ENCODE results near the gene STX4. TPM values are rescaled to one million over a fixed set of nuclear protein-coding genes. Genes with fewer than 3 reads are reported as not detected.
"Not testable (repeated sequence)": the region's sequence is repeated elsewhere in the genome, so short reads cannot be mapped to it uniquely, and the experiment has no call there.

STX4 gene
- total RNA-seq, 1 experiment from 2014 or later: 29.2 TPM

- H3K36me3 Mint-ChIP-seq (ENCODE audit: insufficient read depth, unreplicated experiment): no peaks in the 10 kb centered on the region
- Histone ChIP-seq H3K36me3 (ENCODE audit: control insufficient read depth, insufficient read depth, low read length) (no peaks in the 10 kb centered on the region), H3K4me3 (ENCODE audit: low read depth, low read length) (no peak overlapping the region), H3K9me3 (no peaks in the 10 kb centered on the region), H3K4me1 (no peaks in the 10 kb centered on the region), H3K27me3 (replicated peaks; ENCODE audit: control insufficient read depth, insufficient read depth, low read length) (no peaks in the 10 kb centered on the region)
- ChIA-PET POLR2A (no interaction called here), CTCF (no interaction called here)
- no peaks in the 10 kb centered on the region for H3K9me3 Mint-ChIP-seq (ENCODE audit: unreplicated experiment)
- intact Hi-C loops (cut with micrococcal nuclease; ENCODE audit: unreplicated experiment): loop anchor here (2.0 kb wide), 1 partner anchor 31 kb away; the partner anchor contains the start of gene HSD3B7
- no peak overlapping the region for H3K4me3 Mint-ChIP-seq (ENCODE audit: unreplicated experiment)
- H3K27me3 Mint-ChIP-seq (ENCODE audit: insufficient read depth, unreplicated experiment): peaks cover 11% of the 10 kb centered on the region
- BruUV-seq (replicated peaks): no TSS peak
- peak in 1 of 2 experiments; percentile 25 for DNase-seq
- no peaks in the 10 kb centered on the region for H3K4me1 Mint-ChIP-seq (ENCODE audit: low read depth, unreplicated experiment)
- no peak for TF ChIP-seq CTCF (IDR thresholded peaks at IDR 0.05; ENCODE audit: insufficient read depth in 1 of 2, low read depth in 1 of 2, low read length in 1 of 2, severe bottlenecking in 1 of 2, unreplicated experiment in 1 of 2)
- H3K27ac Mint-ChIP-seq (ENCODE audit: unreplicated experiment): no peak overlapping the region
These were observed 17.3 kb upstream of the STX4 start for GRCh38 chr16:31016018-31016417.

GRCh38 chr16:31017756-31018155, 15.6 kb upstream of the STX4 start:
- CTCF ChIA-PET; H3K4me1 ChIP-seq; H3K9me3 ChIP-seq; H3K4me3 Mint-ChIP-seq (ENCODE audit: unreplicated experiment); H3K4me3 ChIP-seq (ENCODE audit: low read depth, low read length); H3K27me3 Mint-ChIP-seq (ENCODE audit: insufficient read depth, unreplicated experiment); H3K36me3 Mint-ChIP-seq (ENCODE audit: insufficient read depth, unreplicated experiment); H3K36me3 ChIP-seq (ENCODE audit: control insufficient read depth, insufficient read depth, low read length); H3K27ac Mint-ChIP-seq (ENCODE audit: unreplicated experiment); DNase-seq; BruUV-seq (replicated peaks); POLR2A ChIA-PET; H3K9me3 Mint-ChIP-seq (ENCODE audit: unreplicated experiment); H3K27me3 ChIP-seq (replicated peaks; ENCODE audit: control insufficient read depth, insufficient read depth, low read length); H3K4me1 Mint-ChIP-seq (ENCODE audit: low read depth, unreplicated experiment): not testable (repeated sequence)
- intact Hi-C loops (cut with micrococcal nuclease; ENCODE audit: unreplicated experiment): loop anchor here (2.0 kb wide), 1 partner anchor 33 kb away; the partner anchor contains the start of gene HSD3B7

- Histone ChIP-seq H3K9me3 (no peaks in the 10 kb centered on the region), H3K4me3 (ENCODE audit: low read depth, low read length) (no peak overlapping the region), H3K27me3 (replicated peaks; ENCODE audit: control insufficient read depth, insufficient read depth, low read length) (no peaks in the 10 kb centered on the region), H3K36me3 (ENCODE audit: control insufficient read depth, insufficient read depth, low read length) (no peaks in the 10 kb centered on the region), H3K4me1 (no peaks in the 10 kb centered on the region)
- intact Hi-C loops (cut with micrococcal nuclease; ENCODE audit: unreplicated experiment): no loop called here
- no peaks in the 10 kb centered on the region for H3K9me3 Mint-ChIP-seq (ENCODE audit: unreplicated experiment)
- H3K4me1 Mint-ChIP-seq (ENCODE audit: low read depth, unreplicated experiment): peaks cover 11% of the 10 kb centered on the region
- DNase-seq: no peak
- CTCF ChIA-PET: no interaction called here
- no TSS peak for BruUV-seq (replicated peaks)
- no peaks in the 10 kb centered on the region for H3K36me3 Mint-ChIP-seq (ENCODE audit: insufficient read depth, unreplicated experiment)
- POLR2A ChIA-PET: no interaction called here
- TF ChIP-seq CTCF (IDR thresholded peaks at IDR 0.05; ENCODE audit: insufficient read depth in 1 of 2, low read depth in 1 of 2, low read length in 1 of 2, severe bottlenecking in 1 of 2, unreplicated experiment in 1 of 2): no peak
- H3K4me3 Mint-ChIP-seq (ENCODE audit: unreplicated experiment): no peak overlapping the region
- no peaks in the 10 kb centered on the region for H3K27me3 Mint-ChIP-seq (ENCODE audit: insufficient read depth, unreplicated experiment)
- H3K27ac Mint-ChIP-seq (ENCODE audit: unreplicated experiment): no peak overlapping the region
These were observed 12.8 kb upstream of the STX4 start for GRCh38 chr16:31020536-31020935.
